ENCODE data around the gene DNTTIP2. TPM values are rescaled to one million over a fixed set of nuclear protein-coding genes. Genes with fewer than 3 reads are reported as not detected.

Gene DNTTIP2
- total RNA-seq, 1 donor from 2014 or later: 54.0 TPM

DNA sequence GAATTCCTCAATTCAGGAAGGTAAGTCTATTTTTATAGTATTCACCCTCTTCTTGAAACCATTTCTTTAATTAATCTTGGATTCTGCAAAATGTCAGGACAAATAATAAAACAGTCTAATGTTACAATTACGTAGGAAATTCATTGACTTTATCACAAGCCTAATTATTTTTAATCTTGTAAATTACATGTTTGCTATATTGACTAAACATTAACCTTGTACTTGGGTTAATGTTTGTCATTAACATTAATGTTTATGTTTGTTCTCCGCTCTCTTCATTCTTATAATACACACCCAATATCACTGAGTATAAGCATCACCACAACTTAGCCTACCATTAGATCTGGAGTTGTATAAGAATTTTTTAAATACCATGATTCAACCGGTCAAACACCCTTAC lies 27.5 kb upstream of the DNTTIP2 start:
- TF ChIP-seq, protein P1, sequence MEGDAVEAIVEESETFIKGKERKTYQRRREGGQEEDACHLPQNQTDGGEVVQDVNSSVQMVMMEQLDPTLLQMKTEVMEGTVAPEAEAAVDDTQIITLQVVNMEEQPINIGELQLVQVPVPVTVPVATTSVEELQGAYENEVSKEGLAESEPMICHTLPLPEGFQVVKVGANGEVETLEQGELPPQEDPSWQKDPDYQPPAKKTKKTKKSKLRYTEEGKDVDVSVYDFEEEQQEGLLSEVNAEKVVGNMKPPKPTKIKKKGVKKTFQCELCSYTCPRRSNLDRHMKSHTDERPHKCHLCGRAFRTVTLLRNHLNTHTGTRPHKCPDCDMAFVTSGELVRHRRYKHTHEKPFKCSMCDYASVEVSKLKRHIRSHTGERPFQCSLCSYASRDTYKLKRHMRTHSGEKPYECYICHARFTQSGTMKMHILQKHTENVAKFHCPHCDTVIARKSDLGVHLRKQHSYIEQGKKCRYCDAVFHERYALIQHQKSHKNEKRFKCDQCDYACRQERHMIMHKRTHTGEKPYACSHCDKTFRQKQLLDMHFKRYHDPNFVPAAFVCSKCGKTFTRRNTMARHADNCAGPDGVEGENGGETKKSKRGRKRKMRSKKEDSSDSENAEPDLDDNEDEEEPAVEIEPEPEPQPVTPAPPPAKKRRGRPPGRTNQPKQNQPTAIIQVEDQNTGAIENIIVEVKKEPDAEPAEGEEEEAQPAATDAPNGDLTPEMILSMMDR (IDR thresholded peaks at IDR 0.05; ENCODE audit: partially characterized antibody, unreplicated experiment): no peak
- peak overlapping the region; percentile 69 for H3K4me3 Mint-ChIP-seq (ENCODE audit: unreplicated experiment)

DNA sequence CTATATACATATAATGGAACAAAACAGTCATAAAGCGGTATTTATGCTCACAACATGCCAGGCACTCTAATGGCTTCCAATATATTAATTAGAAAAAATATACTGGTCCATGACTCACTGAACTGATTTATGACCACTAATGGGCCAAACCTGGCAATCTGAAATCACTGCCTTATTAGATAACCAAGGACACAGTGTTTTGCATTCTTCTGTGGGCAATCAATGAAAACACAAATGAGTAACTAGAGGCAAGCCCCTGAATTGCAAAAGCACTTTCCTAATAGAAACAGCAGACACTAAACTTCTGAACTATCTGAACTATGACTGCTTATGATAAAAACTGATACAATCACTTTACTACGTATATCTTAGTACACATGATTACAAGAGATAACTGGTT lies 26.7 kb upstream of the DNTTIP2 start:
- peaks cover 13% of the 10 kb centered on the region for H3K4me1 Mint-ChIP-seq (ENCODE audit: low read depth, unreplicated experiment)
- peaks cover 7% of the 10 kb centered on the region for H3K9me3 Mint-ChIP-seq (ENCODE audit: unreplicated experiment)
- H3K4me3 Mint-ChIP-seq (ENCODE audit: unreplicated experiment): no peak overlapping the region
- peaks cover 4% of the 10 kb centered on the region for H3K36me3 Mint-ChIP-seq (ENCODE audit: unreplicated experiment)
- H3K27ac Mint-ChIP-seq (ENCODE audit: unreplicated experiment): no peak overlapping the region
- H3K27me3 Mint-ChIP-seq (ENCODE audit: unreplicated experiment): peaks cover 6% of the 10 kb centered on the region
- TF ChIP-seq, protein P1 (IDR thresholded peaks at IDR 0.05; ENCODE audit: partially characterized antibody, unreplicated experiment): no peak
- DNase-seq: no peak

More for the DNA sequence above, 27.5 kb upstream of the DNTTIP2 start:
- H3K27me3 Mint-ChIP-seq (ENCODE audit: unreplicated experiment): peaks cover 6% of the 10 kb centered on the region
- H3K4me1 Mint-ChIP-seq (ENCODE audit: low read depth, unreplicated experiment): peaks cover 13% of the 10 kb centered on the region
- H3K36me3 Mint-ChIP-seq (ENCODE audit: unreplicated experiment): peaks cover 4% of the 10 kb centered on the region
- peaks cover 7% of the 10 kb centered on the region for H3K9me3 Mint-ChIP-seq (ENCODE audit: unreplicated experiment)
- DNase-seq: no peak
- no peak overlapping the region for H3K27ac Mint-ChIP-seq (ENCODE audit: unreplicated experiment)

DNA sequence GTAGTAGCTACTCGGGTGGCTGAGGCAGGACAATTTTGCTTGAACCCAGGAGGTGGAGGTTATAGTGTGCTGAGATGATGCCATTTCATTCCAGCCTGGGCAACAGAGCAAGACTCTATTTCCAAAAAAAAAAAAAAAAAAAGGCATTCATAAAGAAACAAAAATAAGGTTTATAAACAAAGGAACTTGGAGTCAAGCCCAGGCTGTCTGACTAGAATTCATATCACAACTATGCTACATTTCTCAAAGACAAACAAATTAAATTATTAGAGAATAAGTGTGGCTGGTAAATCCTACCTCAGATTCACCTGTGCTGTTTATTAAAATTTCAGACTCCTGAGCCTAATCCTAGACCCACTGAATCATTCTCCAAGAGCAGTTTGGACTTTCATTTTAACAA lies 26.0 kb upstream of the DNTTIP2 start:
- TF ChIP-seq, protein P1 (IDR thresholded peaks at IDR 0.05; ENCODE audit: partially characterized antibody, unreplicated experiment): no peak
- no peak for DNase-seq
- peaks cover 5% of the 10 kb centered on the region for H3K27me3 Mint-ChIP-seq (ENCODE audit: unreplicated experiment)
- H3K9me3 Mint-ChIP-seq (ENCODE audit: unreplicated experiment): peaks cover 6% of the 10 kb centered on the region
- H3K27ac Mint-ChIP-seq (ENCODE audit: unreplicated experiment): no peak overlapping the region
- H3K4me1 Mint-ChIP-seq (ENCODE audit: low read depth, unreplicated experiment): peaks cover 13% of the 10 kb centered on the region
- peaks cover 4% of the 10 kb centered on the region for H3K36me3 Mint-ChIP-seq (ENCODE audit: unreplicated experiment)
- no peak overlapping the region for H3K4me3 Mint-ChIP-seq (ENCODE audit: unreplicated experiment)

DNA sequence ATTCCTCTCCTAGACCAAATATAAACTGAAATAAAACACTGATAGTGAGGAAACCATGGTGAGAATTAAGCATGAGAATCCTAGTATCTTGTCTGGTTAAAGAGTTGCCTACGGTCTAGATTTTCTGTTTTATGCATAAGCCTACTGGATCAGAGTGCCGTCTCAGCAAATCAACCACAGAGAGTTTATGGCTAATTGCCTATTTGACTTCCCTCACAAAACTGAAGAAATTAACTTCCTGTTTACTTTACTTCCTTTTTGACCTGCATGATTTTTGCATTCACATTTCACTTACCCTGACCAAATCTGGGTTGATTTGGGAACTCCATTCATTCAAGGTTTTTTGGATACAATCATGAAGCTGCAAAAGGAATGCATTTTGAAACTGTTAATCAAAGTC lies 25.2 kb upstream of the DNTTIP2 start:
- no peaks in the 10 kb centered on the region for H3K27me3 Mint-ChIP-seq (ENCODE audit: unreplicated experiment)
- TF ChIP-seq, protein P1 (IDR thresholded peaks at IDR 0.05; ENCODE audit: partially characterized antibody, unreplicated experiment): no peak
- H3K27ac Mint-ChIP-seq (ENCODE audit: unreplicated experiment): no peak overlapping the region
- peaks cover 2% of the 10 kb centered on the region for H3K9me3 Mint-ChIP-seq (ENCODE audit: unreplicated experiment)
- no peak for DNase-seq
- peaks cover 13% of the 10 kb centered on the region for H3K4me1 Mint-ChIP-seq (ENCODE audit: low read depth, unreplicated experiment)
- no peak overlapping the region for H3K4me3 Mint-ChIP-seq (ENCODE audit: unreplicated experiment)
- H3K36me3 Mint-ChIP-seq (ENCODE audit: unreplicated experiment): peaks cover 4% of the 10 kb centered on the region

DNA sequence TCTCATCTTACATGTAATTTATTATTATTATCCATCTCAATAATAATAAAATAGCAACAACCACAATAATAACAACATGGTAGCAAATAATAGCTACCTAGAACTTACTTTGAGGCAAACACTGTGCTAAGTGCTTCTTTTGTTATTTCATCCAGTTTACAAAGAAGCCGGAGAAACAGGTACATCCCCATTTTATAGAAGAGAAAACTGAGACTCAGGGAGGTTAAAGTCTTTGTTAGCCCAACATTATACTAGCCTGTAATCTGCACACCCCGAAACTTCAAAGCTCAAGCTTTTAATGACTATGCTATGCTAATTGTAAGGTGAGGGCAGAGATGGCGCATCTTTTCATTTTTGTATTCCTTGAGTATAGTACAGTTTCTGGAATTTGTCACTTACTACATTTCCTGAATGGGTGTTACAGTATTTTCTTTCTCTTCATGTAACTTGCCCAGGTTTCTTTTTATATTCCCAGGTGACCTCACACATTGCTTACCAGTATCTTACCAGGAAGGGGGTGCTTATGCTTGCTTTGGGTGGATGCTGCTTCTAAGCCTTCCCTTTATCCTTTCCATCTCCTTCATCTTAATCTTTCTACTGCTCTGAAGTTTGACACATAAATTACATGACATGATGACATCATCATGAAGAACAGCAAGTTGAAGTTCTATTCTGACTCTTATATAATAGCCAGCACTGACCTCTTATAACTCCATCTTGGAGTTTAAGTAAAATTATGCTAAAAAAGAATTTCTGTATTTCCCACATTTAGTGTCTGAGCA lies 21.9 kb upstream of the DNTTIP2 start:
- Mint-ChIP-seq H3K9me3 (ENCODE audit: unreplicated experiment) (no peaks in the 10 kb centered on the region), H3K27ac (ENCODE audit: unreplicated experiment) (no peak overlapping the region), H3K27me3 (ENCODE audit: unreplicated experiment) (no peaks in the 10 kb centered on the region), H3K4me1 (ENCODE audit: low read depth, unreplicated experiment) (peaks cover 2% of the 10 kb centered on the region), H3K36me3 (ENCODE audit: unreplicated experiment) (no peaks in the 10 kb centered on the region), H3K4me3 (ENCODE audit: unreplicated experiment) (no peak overlapping the region)
- DNase-seq: no peak
- TF ChIP-seq, protein P1 (IDR thresholded peaks at IDR 0.05; ENCODE audit: partially characterized antibody, unreplicated experiment): no peak
